ENCODE measurements around the gene ZSWIM9. TPM values are rescaled to one million over a fixed set of nuclear protein-coding genes. Genes with fewer than 3 reads are reported as not detected.

The ZSWIM9 gene
- polyA plus RNA-seq, 1 experiment = 0.66 TPM

GRCh38 chr19:48123907-48124651, 46.4 kb upstream of the ZSWIM9 start:
- H3K27ac ChIP-seq (ENCODE audit: low read depth, low read length) = no peak overlapping the region
- POLR2A ChIA-PET = interaction anchor here (1.4 kb wide), 1 partner anchor 13 kb away, joined by 11 read pairs; the partner anchor contains the start of gene PLA2G4C

GRCh38 chr19:48127561-48127960, 42.9 kb upstream of the ZSWIM9 start:
- TF ChIP-seq CTCF (IDR thresholded peaks at IDR 0.05; ENCODE audit: low read depth, low read length) = no peak
- H3K9me3 ChIP-seq (ENCODE audit: control insufficient read depth, insufficient read depth, low read length) = no peaks in the 10 kb centered on the region
- H3K4me3 ChIP-seq (ENCODE audit: low read depth, low read length) = no peak overlapping the region
- POLR2A ChIA-PET = no interaction called here
- H3K27me3 ChIP-seq (ENCODE audit: control insufficient read depth, insufficient read depth, low read length) = no peaks in the 10 kb centered on the region
- CTCF ChIA-PET = no interaction called here
- no peak for DNase-seq (ENCODE audit: low read depth, low spot score)
- H3K27ac ChIP-seq (ENCODE audit: low read depth, low read length) = no peak overlapping the region

More at GRCh38 chr19:48123907-48124651, 46.4 kb upstream of the ZSWIM9 start:
- CTCF ChIA-PET = interaction anchor here (0.6 to 1.8 kb wide), 4 partner anchors 17 to 161 kb away, joined by 3 to 10 read pairs (median 4); no protein-coding TSS in a partner anchor
- Histone ChIP-seq H3K27me3 (ENCODE audit: control insufficient read depth, insufficient read depth, low read length) (no peaks in the 10 kb centered on the region), H3K4me3 (ENCODE audit: low read depth, low read length) (no peak overlapping the region), H3K9me3 (ENCODE audit: control insufficient read depth, insufficient read depth, low read length) (peaks cover 10% of the 10 kb centered on the region)
- peak; percentile 15 for DNase-seq (ENCODE audit: low read depth, low spot score)
- TF ChIP-seq CTCF (IDR thresholded peaks at IDR 0.05; ENCODE audit: low read depth, low read length) = peak; percentile 48

GRCh38 chr19:48133094-48133493, 37.4 kb upstream of the ZSWIM9 start:
- H3K9me3 ChIP-seq (ENCODE audit: control insufficient read depth, insufficient read depth, low read length) = no peaks in the 10 kb centered on the region
- no peak overlapping the region for H3K4me3 ChIP-seq (ENCODE audit: low read depth, low read length)
- H3K27me3 ChIP-seq (ENCODE audit: control insufficient read depth, insufficient read depth, low read length) = no peaks in the 10 kb centered on the region
- TF ChIP-seq CTCF (IDR thresholded peaks at IDR 0.05; ENCODE audit: low read depth, low read length) = no peak
- no peak for DNase-seq (ENCODE audit: low read depth, low spot score)
- ChIA-PET CTCF (no interaction called here), POLR2A (no interaction called here)
- no peak overlapping the region for H3K27ac ChIP-seq (ENCODE audit: low read depth, low read length)

GRCh38 chr19:48135411-48135810, 35.1 kb upstream of the ZSWIM9 start:
- Histone ChIP-seq H3K27me3 (ENCODE audit: control insufficient read depth, insufficient read depth, low read length) (no peaks in the 10 kb centered on the region), H3K9me3 (ENCODE audit: control insufficient read depth, insufficient read depth, low read length) (no peaks in the 10 kb centered on the region), H3K4me3 (ENCODE audit: low read depth, low read length) (no peak overlapping the region), H3K27ac (ENCODE audit: low read depth, low read length) (no peak overlapping the region)
- ChIA-PET POLR2A (no interaction called here), CTCF (no interaction called here)
- DNase-seq (ENCODE audit: low read depth, low spot score) = no peak
- no peak for TF ChIP-seq CTCF (IDR thresholded peaks at IDR 0.05; ENCODE audit: low read depth, low read length)

- Histone ChIP-seq H3K9me3 (ENCODE audit: control insufficient read depth, insufficient read depth, low read length) (no peaks in the 10 kb centered on the region), H3K27ac (ENCODE audit: low read depth, low read length) (no peak overlapping the region), H3K27me3 (ENCODE audit: control insufficient read depth, insufficient read depth, low read length) (no peaks in the 10 kb centered on the region), H3K4me3 (ENCODE audit: low read depth, low read length) (no peak overlapping the region)
- no peak for DNase-seq (ENCODE audit: low read depth, low spot score)
- ChIA-PET CTCF (no interaction called here), POLR2A (no interaction called here)
- TF ChIP-seq CTCF (IDR thresholded peaks at IDR 0.05; ENCODE audit: low read depth, low read length) = no peak
These were observed 33.9 kb upstream of the ZSWIM9 start for GRCh38 chr19:48136547-48136946.
